ENCODE data around the gene UAP1L1. TPM values are rescaled to one million over a fixed set of nuclear protein-coding genes. Genes with fewer than 3 reads are reported as not detected.

UAP1L1 gene
- total RNA-seq, 1 experiment from 2014 or later: 15.1 TPM

- H3K4me3 ChIP-seq (ENCODE audit: low read length): no peak overlapping the region
- H3K27me3 ChIP-seq (ENCODE audit: low read length): no peaks in the 10 kb centered on the region
- H3K36me3 ChIP-seq (ENCODE audit: insufficient read depth, low read length): peaks cover 7% of the 10 kb centered on the region; the same call in 1 of the 2 replicates
- H2AFZ ChIP-seq (ENCODE audit: low read length): no peak overlapping the region
- peaks cover 15% of the 10 kb centered on the region for H3K79me2 ChIP-seq (ENCODE audit: low read length)
- no peak overlapping the region for H3K27ac ChIP-seq (ENCODE audit: low read length)
- H3K4me1 ChIP-seq (ENCODE audit: low read length): peaks cover 26% of the 10 kb centered on the region
- H3K9me3 ChIP-seq (ENCODE audit: low read length): no peaks in the 10 kb centered on the region
- no peak overlapping the region for H3K4me2 ChIP-seq (ENCODE audit: low read depth, low read length, poor library complexity, severe bottlenecking)
- H3K9me2 ChIP-seq (replicated peaks; ENCODE audit: insufficient read depth, low read length): no peaks in the 10 kb centered on the region
- H4K20me1 ChIP-seq (ENCODE audit: insufficient read depth, low read depth, low read length): peaks cover 30% of the 10 kb centered on the region
- no peak overlapping the region for H3K9ac ChIP-seq (ENCODE audit: low read length)
- DNase-seq: no peak
Observed at GRCh38 chr9:137066096-137066861, 11.0 kb upstream of the UAP1L1 start.

GRCh38 chr9:137067860-137068538, 9.3 kb upstream of the UAP1L1 start:
- Histone ChIP-seq H3K36me3 (ENCODE audit: insufficient read depth, low read length) (peaks cover 7% of the 10 kb centered on the region; the same call in 1 of the 2 replicates), H3K79me2 (ENCODE audit: low read length) (peaks cover 15% of the 10 kb centered on the region), H3K9me2 (replicated peaks; ENCODE audit: insufficient read depth, low read length) (no peaks in the 10 kb centered on the region), H3K9me3 (ENCODE audit: low read length) (no peaks in the 10 kb centered on the region), H3K27me3 (ENCODE audit: low read length) (no peaks in the 10 kb centered on the region), H3K4me2 (ENCODE audit: low read depth, low read length, poor library complexity, severe bottlenecking) (peak overlapping the region; percentile 100), H3K4me3 (ENCODE audit: low read length) (peak overlapping the region; percentile 100), H3K27ac (ENCODE audit: low read length) (peak overlapping the region; percentile 64), H3K9ac (ENCODE audit: low read length) (peak overlapping the region; percentile 95), H3K4me1 (ENCODE audit: low read length) (peaks cover 28% of the 10 kb centered on the region), H2AFZ (ENCODE audit: low read length) (no peak overlapping the region), H4K20me1 (ENCODE audit: insufficient read depth, low read depth, low read length) (peaks cover 30% of the 10 kb centered on the region)
- DNase-seq: peak; percentile 96

GRCh38 chr9:137068539-137069507, 8.5 kb upstream of the UAP1L1 start:
- peaks cover 5% of the 10 kb centered on the region; the same call in 1 of the 2 replicates for H3K36me3 ChIP-seq (ENCODE audit: insufficient read depth, low read length)
- peak overlapping the region; percentile 64 for H3K27ac ChIP-seq (ENCODE audit: low read length)
- no peaks in the 10 kb centered on the region for H3K9me3 ChIP-seq (ENCODE audit: low read length)
- peak overlapping the region; percentile 100 for H3K4me2 ChIP-seq (ENCODE audit: low read depth, low read length, poor library complexity, severe bottlenecking)
- H3K27me3 ChIP-seq (ENCODE audit: low read length): no peaks in the 10 kb centered on the region
- DNase-seq: no peak
- H3K9me2 ChIP-seq (replicated peaks; ENCODE audit: insufficient read depth, low read length): no peaks in the 10 kb centered on the region
- peak overlapping the region; percentile 95 for H3K9ac ChIP-seq (ENCODE audit: low read length)
- peak overlapping the region; percentile 100 for H3K4me3 ChIP-seq (ENCODE audit: low read length)
- peaks cover 26% of the 10 kb centered on the region for H4K20me1 ChIP-seq (ENCODE audit: insufficient read depth, low read depth, low read length)
- H3K79me2 ChIP-seq (ENCODE audit: low read length): peaks cover 15% of the 10 kb centered on the region
- peaks cover 28% of the 10 kb centered on the region for H3K4me1 ChIP-seq (ENCODE audit: low read length)
- H2AFZ ChIP-seq (ENCODE audit: low read length): no peak overlapping the region

- H3K9ac ChIP-seq (ENCODE audit: low read length): peak overlapping the region; percentile 95
- no peaks in the 10 kb centered on the region for H3K9me3 ChIP-seq (ENCODE audit: low read length)
- no peaks in the 10 kb centered on the region for H3K9me2 ChIP-seq (replicated peaks; ENCODE audit: insufficient read depth, low read length)
- no peak overlapping the region for H2AFZ ChIP-seq (ENCODE audit: low read length)
- H4K20me1 ChIP-seq (ENCODE audit: insufficient read depth, low read depth, low read length): peaks cover 18% of the 10 kb centered on the region
- H3K79me2 ChIP-seq (ENCODE audit: low read length): peaks cover 15% of the 10 kb centered on the region
- DNase-seq: peak; percentile 60
- H3K27me3 ChIP-seq (ENCODE audit: low read length): no peaks in the 10 kb centered on the region
- peak overlapping the region; percentile 100 for H3K4me2 ChIP-seq (ENCODE audit: low read depth, low read length, poor library complexity, severe bottlenecking)
- H3K36me3 ChIP-seq (ENCODE audit: insufficient read depth, low read length): 0 out of 2 replicates have a peak, but pooled peaks cover 3% of the 10 kb centered on the region
- H3K4me1 ChIP-seq (ENCODE audit: low read length): peaks cover 31% of the 10 kb centered on the region
- peak overlapping the region; percentile 64 for H3K27ac ChIP-seq (ENCODE audit: low read length)
- peak overlapping the region; percentile 100 for H3K4me3 ChIP-seq (ENCODE audit: low read length)
Observed at GRCh38 chr9:137069508-137070091, 7.7 kb upstream of the UAP1L1 start.

DNA sequence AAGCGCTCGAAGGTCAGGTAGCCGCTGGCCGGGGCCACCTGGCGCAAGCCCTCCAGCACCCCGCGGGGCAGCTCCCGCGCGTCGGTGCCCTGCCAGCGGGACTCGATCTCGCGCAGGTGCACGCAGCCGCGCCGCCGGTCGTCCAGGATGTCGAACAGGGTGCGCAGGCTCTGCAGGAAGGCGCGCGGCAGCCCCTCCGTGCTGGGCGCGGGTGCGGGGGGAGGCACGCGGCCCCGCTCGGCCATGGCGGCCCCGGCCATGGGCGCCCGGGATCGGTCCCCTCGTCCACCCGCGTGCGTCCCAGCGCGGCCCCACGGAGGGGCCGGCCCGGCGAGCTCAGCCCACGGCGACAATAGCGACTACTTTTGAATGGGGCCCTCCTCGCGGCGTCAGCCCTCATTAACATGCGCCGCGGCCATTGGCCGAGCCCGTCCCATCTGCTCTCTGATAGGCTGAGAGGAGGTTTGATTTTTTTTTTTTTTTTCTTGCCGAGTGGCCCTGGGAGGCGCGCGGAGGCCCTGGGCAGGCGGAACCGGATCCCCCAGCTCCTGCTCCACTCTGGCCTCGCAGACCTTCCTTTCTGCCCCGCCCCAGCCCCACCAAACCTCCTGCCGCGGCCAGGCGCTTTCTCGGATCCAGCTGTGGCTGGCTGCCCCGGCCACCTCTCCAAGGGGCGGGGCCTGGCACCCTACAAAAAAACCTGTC, 7.0 kb upstream of the UAP1L1 start, which contains the start of gene SAPCD2:
Gene SAPCD2, minus strand, starts transcription at position 357 of the 705 bp plus-strand sequence. Its CDS starts 97 bp downstream, at position 260.
- H3K9ac ChIP-seq (ENCODE audit: low read length): peak within 1 kb of the TSS; percentile 95
- peak within 1 kb of the TSS; percentile 100 for H3K4me3 ChIP-seq (ENCODE audit: low read length)
- H3K27me3 ChIP-seq (ENCODE audit: low read length): no peaks in the 10 kb centered on the region
- H3K36me3 ChIP-seq (ENCODE audit: insufficient read depth, low read length): 0 out of 2 replicates have a peak, but pooled peaks cover 3% of the 10 kb centered on the region
- H2AFZ ChIP-seq (ENCODE audit: low read length): peak within 1 kb of the TSS; percentile 71; the same call in 1 of the 2 replicates
- peak within 1 kb of the TSS; percentile 64 for H3K27ac ChIP-seq (ENCODE audit: low read length)
- DNase-seq: peak; percentile 98
- H4K20me1 ChIP-seq (ENCODE audit: insufficient read depth, low read depth, low read length): peaks cover 17% of the 10 kb centered on the region
- peaks cover 38% of the 10 kb centered on the region for H3K4me1 ChIP-seq (ENCODE audit: low read length)
- H3K9me3 ChIP-seq (ENCODE audit: low read length): no peaks in the 10 kb centered on the region
- H3K4me2 ChIP-seq (ENCODE audit: low read depth, low read length, poor library complexity, severe bottlenecking): peak within 1 kb of the TSS; percentile 100
- peaks cover 15% of the 10 kb centered on the region for H3K79me2 ChIP-seq (ENCODE audit: low read length)
- no peaks in the 10 kb centered on the region for H3K9me2 ChIP-seq (replicated peaks; ENCODE audit: insufficient read depth, low read length)

- Histone ChIP-seq H3K27me3 (ENCODE audit: low read length) (no peaks in the 10 kb centered on the region), H3K9ac (ENCODE audit: low read length) (peak overlapping the region; percentile 95), H3K4me3 (ENCODE audit: low read length) (peak overlapping the region; percentile 100), H3K4me1 (ENCODE audit: low read length) (peaks cover 40% of the 10 kb centered on the region), H3K9me2 (replicated peaks; ENCODE audit: insufficient read depth, low read length) (no peaks in the 10 kb centered on the region), H2AFZ (ENCODE audit: low read length) (peak overlapping the region; percentile 71; the same call in 1 of the 2 replicates), H3K27ac (ENCODE audit: low read length) (peak overlapping the region; percentile 48), H4K20me1 (ENCODE audit: insufficient read depth, low read depth, low read length) (peaks cover 17% of the 10 kb centered on the region), H3K9me3 (ENCODE audit: low read length) (no peaks in the 10 kb centered on the region), H3K79me2 (ENCODE audit: low read length) (peaks cover 15% of the 10 kb centered on the region), H3K36me3 (ENCODE audit: insufficient read depth, low read length) (0 out of 2 replicates have a peak, but pooled peaks cover 3% of the 10 kb centered on the region), H3K4me2 (ENCODE audit: low read depth, low read length, poor library complexity, severe bottlenecking) (peak overlapping the region; percentile 100)
- DNase-seq: peak; percentile 66
Observed at GRCh38 chr9:137070906-137071275, 6.4 kb upstream of the UAP1L1 start.

- Histone ChIP-seq H3K79me2 (ENCODE audit: low read length) (peaks cover 15% of the 10 kb centered on the region), H3K4me1 (ENCODE audit: low read length) (peaks cover 40% of the 10 kb centered on the region), H3K36me3 (ENCODE audit: insufficient read depth, low read length) (0 out of 2 replicates have a peak, but pooled peaks cover 3% of the 10 kb centered on the region), H3K27me3 (ENCODE audit: low read length) (no peaks in the 10 kb centered on the region), H4K20me1 (ENCODE audit: insufficient read depth, low read depth, low read length) (peaks cover 14% of the 10 kb centered on the region), H3K9me2 (replicated peaks; ENCODE audit: insufficient read depth, low read length) (no peaks in the 10 kb centered on the region), H3K4me2 (ENCODE audit: low read depth, low read length, poor library complexity, severe bottlenecking) (peak overlapping the region; percentile 100), H2AFZ (ENCODE audit: low read length) (no peak overlapping the region), H3K9ac (ENCODE audit: low read length) (peak overlapping the region; percentile 95), H3K9me3 (ENCODE audit: low read length) (no peaks in the 10 kb centered on the region), H3K4me3 (ENCODE audit: low read length) (peak overlapping the region; percentile 100), H3K27ac (ENCODE audit: low read length) (peak overlapping the region; percentile 48; the same call in 1 of the 2 replicates)
- DNase-seq: no peak
Observed at GRCh38 chr9:137071282-137071681, 6.0 kb upstream of the UAP1L1 start.
